NT2/D1 (cell line): Measurements from ENCODE around the gene TPCN1.

ENCODE experiments used
- SUZ12 ChIP-seq: IDR thresholded peaks from 2 replicates; pipeline ENCODE4 v1.6.1; 2011; ENCODE audit not compliant: insufficient read length, insufficient read depth; ENCODE audit errors: extremely low read depth
- YY1 ChIP-seq: IDR thresholded peaks from 2 replicates; pipeline ENCODE4 v1.6.1; 2011; ENCODE audit not compliant: insufficient read length, insufficient read depth
- ZNF274 ChIP-seq: IDR thresholded peaks from 2 replicates; pipeline ENCODE4 v1.6.1; 2011; ENCODE audit warnings: mild to moderate bottlenecking, low read depth, low read length

DNA sequence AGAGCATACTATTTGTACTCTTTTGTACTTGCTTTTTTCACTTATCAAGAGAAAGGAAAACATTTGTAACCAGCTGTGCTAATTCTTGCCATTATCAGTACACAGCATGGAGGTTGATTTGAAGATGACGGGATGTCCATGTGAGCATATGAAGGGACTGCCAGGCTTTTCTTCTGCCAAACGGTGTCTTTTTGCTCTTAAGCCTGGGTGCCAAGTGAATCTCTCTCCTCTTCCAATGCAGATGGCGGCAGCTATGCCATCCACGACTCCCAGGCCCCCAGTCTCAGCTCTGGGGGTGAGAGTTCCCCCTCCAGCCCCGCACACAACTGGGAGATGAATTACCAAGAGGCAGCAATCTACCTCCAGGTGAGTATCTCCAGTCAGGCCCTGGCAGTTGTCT, 38.9 kb downstream of the TPCN1 start:
- TF ChIP-seq ZNF274 (no peak), SUZ12 (no peak), YY1 (no peak)
